ENCODE results near the gene NTRK3.

The NTRK3 gene

GRCh38 chr15:88012233-88012632 is 244.3 kb downstream of the NTRK3 start:
- no peak for TF ChIP-seq CTCF (conservative IDR thresholded peaks at IDR 0.05; ENCODE audit: low read depth)
- no peak overlapping the region for H3K27ac ChIP-seq
- ChIA-PET POLR2A (ENCODE audit: low non-redundant PET) (no interaction called here), CTCF (no interaction called here)
- DNase-seq (ENCODE audit: low spot score): no peak

GRCh38 chr15:88011533-88011932 is 245.0 kb downstream of the NTRK3 start:
- no peak for TF ChIP-seq CTCF (conservative IDR thresholded peaks at IDR 0.05; ENCODE audit: low read depth)
- POLR2A ChIA-PET (ENCODE audit: low non-redundant PET): no interaction called here
- no peak overlapping the region for H3K27ac ChIP-seq
- no peak for DNase-seq (ENCODE audit: low spot score)
- CTCF ChIA-PET: no interaction called here

- no peak for TF ChIP-seq CTCF (conservative IDR thresholded peaks at IDR 0.05; ENCODE audit: low read depth)
- ChIA-PET POLR2A (ENCODE audit: low non-redundant PET) (no interaction called here), CTCF (no interaction called here)
- no peak overlapping the region for H3K27ac ChIP-seq
- no peak for DNase-seq (ENCODE audit: low spot score)
These were observed 250.4 kb downstream of the NTRK3 start for GRCh38 chr15:88006146-88006545.

- H3K27ac ChIP-seq: no peak overlapping the region
- DNase-seq (ENCODE audit: low spot score): no peak
- TF ChIP-seq CTCF (conservative IDR thresholded peaks at IDR 0.05; ENCODE audit: low read depth): no peak
- ChIA-PET POLR2A (ENCODE audit: low non-redundant PET) (no interaction called here), CTCF (interaction anchor here (0.5 kb wide), 1 partner anchor 34 kb away, joined by 3 read pairs; no protein-coding TSS in a partner anchor)
These were observed 252.1 kb downstream of the NTRK3 start for GRCh38 chr15:88004399-88004798.

- no peak overlapping the region for H3K27ac ChIP-seq
- DNase-seq (ENCODE audit: low spot score): no peak
- TF ChIP-seq CTCF (conservative IDR thresholded peaks at IDR 0.05; ENCODE audit: low read depth): no peak
- ChIA-PET CTCF (interaction anchor here (0.6 kb wide), 1 partner anchor 213 kb away, joined by 3 read pairs; no protein-coding TSS in a partner anchor), POLR2A (ENCODE audit: low non-redundant PET) (no interaction called here)
These were observed 252.8 kb downstream of the NTRK3 start for GRCh38 chr15:88003541-88004327.

- no peak for DNase-seq (ENCODE audit: low spot score)
- ChIA-PET CTCF (no interaction called here), POLR2A (ENCODE audit: low non-redundant PET) (no interaction called here)
- no peak for TF ChIP-seq CTCF (conservative IDR thresholded peaks at IDR 0.05; ENCODE audit: low read depth)
- no peak overlapping the region for H3K27ac ChIP-seq
These were observed 253.8 kb downstream of the NTRK3 start for GRCh38 chr15:88002706-88003105.
